ENCODE results near the gene MRPL38.

MRPL38 gene

GRCh38 chr17:75856062-75856756 is 48.5 kb downstream of the MRPL38 start:
- Histone ChIP-seq H3K27ac (ENCODE audit: poor library complexity, severe bottlenecking) (peak overlapping the region; percentile 69), H3K36me3 (ENCODE audit: low read depth) (peaks cover 22% of the 10 kb centered on the region), H3K27me3 (ENCODE audit: insufficient read depth, poor library complexity, severe bottlenecking) (no peaks in the 10 kb centered on the region), H3K9me3 (ENCODE audit: severe bottlenecking) (no peaks in the 10 kb centered on the region), H3K4me1 (ENCODE audit: insufficient read depth, poor library complexity, severe bottlenecking) (peaks cover 16% of the 10 kb centered on the region), H3K4me3 (ENCODE audit: severe bottlenecking) (peak overlapping the region; percentile 62)
- ATAC-seq (ENCODE audit: low read depth), result peak; percentile 0; the same call in 1 of the 3 replicates
- DNase-seq (ENCODE audit: low spot score), result no peak
- peak; percentile 46 for TF ChIP-seq CTCF (IDR thresholded peaks at IDR 0.05; ENCODE audit: poor library complexity, severe bottlenecking)

DNA sequence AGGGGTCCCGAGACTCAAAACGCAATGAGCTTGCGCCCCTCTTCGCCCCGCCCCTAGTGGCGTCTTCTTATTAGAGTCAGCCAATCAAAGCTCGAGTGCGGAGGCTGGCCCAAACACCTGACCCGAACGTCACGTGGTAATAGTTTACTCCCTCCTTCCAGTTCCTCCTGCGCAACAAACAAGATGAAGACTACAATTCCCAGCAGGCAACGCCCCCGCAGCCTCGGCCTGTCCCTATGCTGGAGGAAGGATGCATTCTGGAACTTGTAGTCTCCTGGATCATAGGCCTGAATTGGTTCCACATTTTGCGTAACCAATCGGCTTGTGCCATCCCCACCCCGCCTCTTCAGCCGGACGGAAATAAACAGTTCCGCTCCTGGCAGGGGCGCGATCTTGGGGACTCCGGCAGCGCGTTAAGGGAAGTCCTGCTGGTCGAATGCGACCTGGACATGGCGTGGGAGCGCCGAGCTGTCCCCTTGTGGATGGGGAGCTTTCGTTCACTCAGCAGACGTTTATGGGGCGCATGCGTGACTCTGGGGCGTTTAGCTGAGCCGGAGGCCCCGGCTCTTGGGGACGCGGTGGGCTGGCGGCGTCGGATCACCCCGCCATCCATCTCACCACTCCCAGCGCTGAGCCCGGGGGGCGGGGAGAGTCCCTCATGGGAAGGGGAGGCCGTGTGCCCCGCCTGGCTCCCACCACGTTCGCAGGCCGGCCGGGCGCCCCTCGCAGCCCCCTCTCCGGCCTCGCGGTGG is 49.2 kb downstream of the MRPL38 start, which contains the start of gene WBP2:
WBP2 (minus strand) TSS at position 26 of the 752 bp plus-strand sequence. CDS start 38 bp downstream, outside the sequence.
- Histone ChIP-seq H3K4me1 (ENCODE audit: insufficient read depth, poor library complexity, severe bottlenecking) (peaks cover 16% of the 10 kb centered on the region), H3K27me3 (ENCODE audit: insufficient read depth, poor library complexity, severe bottlenecking) (no peaks in the 10 kb centered on the region), H3K27ac (ENCODE audit: poor library complexity, severe bottlenecking) (peak within 1 kb of the TSS; percentile 69), H3K36me3 (ENCODE audit: low read depth) (peaks cover 29% of the 10 kb centered on the region), H3K9me3 (ENCODE audit: severe bottlenecking) (no peaks in the 10 kb centered on the region), H3K4me3 (ENCODE audit: severe bottlenecking) (peak within 1 kb of the TSS; percentile 62)
- ATAC-seq (ENCODE audit: low read depth) (peak; percentile 90), DNase-seq (ENCODE audit: low spot score) (peak; percentile 99)
- peak; percentile 61 for TF ChIP-seq CTCF (IDR thresholded peaks at IDR 0.05; ENCODE audit: poor library complexity, severe bottlenecking)

DNA sequence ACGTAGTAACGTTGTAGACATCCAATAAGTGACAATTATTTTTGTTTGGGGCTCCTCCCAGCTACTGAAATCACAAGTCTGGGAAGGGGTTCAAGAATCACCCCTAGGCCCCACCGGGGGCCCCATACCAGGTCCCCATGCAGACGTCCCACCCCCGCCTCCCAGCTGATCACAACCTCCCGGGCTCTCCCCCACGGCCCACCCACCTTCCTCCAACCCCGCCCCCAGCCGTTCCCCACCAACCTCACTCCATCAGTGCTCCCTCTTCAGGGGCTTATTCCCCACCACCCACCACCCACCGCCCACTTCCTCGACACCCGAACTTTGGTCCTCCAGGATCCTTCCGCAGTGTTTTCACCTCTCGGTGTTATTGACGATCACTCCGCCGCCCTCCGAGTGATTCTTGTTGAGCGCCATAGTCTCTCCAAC is 49.8 kb downstream of the MRPL38 start:
- H3K36me3 ChIP-seq (ENCODE audit: low read depth), result peaks cover 33% of the 10 kb centered on the region
- H3K4me3 ChIP-seq (ENCODE audit: severe bottlenecking), result peak overlapping the region; percentile 62
- ATAC-seq (ENCODE audit: low read depth) (no peak), DNase-seq (ENCODE audit: low spot score) (no peak)
- peak overlapping the region; percentile 69 for H3K27ac ChIP-seq (ENCODE audit: poor library complexity, severe bottlenecking)
- no peaks in the 10 kb centered on the region for H3K9me3 ChIP-seq (ENCODE audit: severe bottlenecking)
- no peak for TF ChIP-seq CTCF (IDR thresholded peaks at IDR 0.05; ENCODE audit: poor library complexity, severe bottlenecking)
- peaks cover 16% of the 10 kb centered on the region for H3K4me1 ChIP-seq (ENCODE audit: insufficient read depth, poor library complexity, severe bottlenecking)
- H3K27me3 ChIP-seq (ENCODE audit: insufficient read depth, poor library complexity, severe bottlenecking), result no peaks in the 10 kb centered on the region

GRCh38 chr17:75854101-75854748 is 50.5 kb downstream of the MRPL38 start:
- TF ChIP-seq CTCF (IDR thresholded peaks at IDR 0.05; ENCODE audit: poor library complexity, severe bottlenecking), result no peak
- peak overlapping the region; percentile 69 for H3K27ac ChIP-seq (ENCODE audit: poor library complexity, severe bottlenecking)
- no peak for DNase-seq (ENCODE audit: low spot score)

More at GRCh38 chr17:75854101-75854748, 50.5 kb downstream of the MRPL38 start:
- peaks cover 40% of the 10 kb centered on the region for H3K36me3 ChIP-seq (ENCODE audit: low read depth)
- peak overlapping the region; percentile 62 for H3K4me3 ChIP-seq (ENCODE audit: severe bottlenecking)
- H3K9me3 ChIP-seq (ENCODE audit: severe bottlenecking), result no peaks in the 10 kb centered on the region
- peaks cover 16% of the 10 kb centered on the region for H3K4me1 ChIP-seq (ENCODE audit: insufficient read depth, poor library complexity, severe bottlenecking)
- no peaks in the 10 kb centered on the region for H3K27me3 ChIP-seq (ENCODE audit: insufficient read depth, poor library complexity, severe bottlenecking)
- peak; percentile 43 for ATAC-seq (ENCODE audit: low read depth)
